Tibial nerve (tissue), 4 donors: ENCODE measurements around the gene SMIM23.

Experiments
- EP300 ChIP-seq, 2 donors: sonication (generic); formaldehyde crosslinking; IDR thresholded peaks; one replicate each; pipeline ENCODE4 v1.6.1; 2017; ENCODE audit warnings: antibody characterized with exemption in 2 of 2, mild to moderate bottlenecking in 1 of 2
- POLR2A ChIP-seq, 2 donors: fragments of 450-650 bp; IDR thresholded peaks; one replicate each; pipeline ENCODE4 v1.6.1; 2017; ENCODE audit warnings: antibody characterized with exemption in 2 of 2, mild to moderate bottlenecking in 2 of 2, moderate library complexity in 2 of 2
- TF ChIP-seq, protein P1 (sequence below), 5 experiments: fragments of 200-600 bp in 3 of 5; fragments of 450-650 bp in 2 of 5; sonication (generic) in 3 of 5; IDR thresholded peaks; one replicate each; pipeline ENCODE4 v1.5.1; 2016 to 2019; ENCODE audit warnings: antibody characterized with exemption in 5 of 5, mild to moderate bottlenecking in 3 of 5, moderate library complexity in 2 of 5

DNA sequence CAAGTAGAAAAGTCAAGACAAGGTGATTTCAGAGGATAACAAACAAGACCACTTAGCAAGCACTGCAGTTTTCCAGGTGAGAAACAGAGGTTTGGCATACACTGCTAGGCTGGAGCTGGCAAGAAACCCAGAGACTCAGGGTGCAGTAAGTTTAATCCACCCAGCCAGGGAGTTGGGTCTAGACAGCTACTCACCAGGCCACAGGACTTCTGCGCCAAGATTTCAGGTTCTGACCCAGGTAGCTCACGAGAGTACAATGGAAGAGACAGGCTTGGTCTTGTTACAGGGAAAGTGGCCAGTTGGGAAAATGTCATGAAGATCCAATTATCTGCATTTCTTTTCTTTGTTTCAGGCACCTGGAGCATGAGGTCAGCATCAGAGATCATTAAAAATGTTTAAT is 9.8 kb downstream of the SMIM23 start:
- no peak for TF ChIP-seq EP300 (IDR thresholded peaks at IDR 0.05)
- no peak for TF ChIP-seq POLR2A (IDR thresholded peaks at IDR 0.05)
- TF ChIP-seq, protein P1, sequence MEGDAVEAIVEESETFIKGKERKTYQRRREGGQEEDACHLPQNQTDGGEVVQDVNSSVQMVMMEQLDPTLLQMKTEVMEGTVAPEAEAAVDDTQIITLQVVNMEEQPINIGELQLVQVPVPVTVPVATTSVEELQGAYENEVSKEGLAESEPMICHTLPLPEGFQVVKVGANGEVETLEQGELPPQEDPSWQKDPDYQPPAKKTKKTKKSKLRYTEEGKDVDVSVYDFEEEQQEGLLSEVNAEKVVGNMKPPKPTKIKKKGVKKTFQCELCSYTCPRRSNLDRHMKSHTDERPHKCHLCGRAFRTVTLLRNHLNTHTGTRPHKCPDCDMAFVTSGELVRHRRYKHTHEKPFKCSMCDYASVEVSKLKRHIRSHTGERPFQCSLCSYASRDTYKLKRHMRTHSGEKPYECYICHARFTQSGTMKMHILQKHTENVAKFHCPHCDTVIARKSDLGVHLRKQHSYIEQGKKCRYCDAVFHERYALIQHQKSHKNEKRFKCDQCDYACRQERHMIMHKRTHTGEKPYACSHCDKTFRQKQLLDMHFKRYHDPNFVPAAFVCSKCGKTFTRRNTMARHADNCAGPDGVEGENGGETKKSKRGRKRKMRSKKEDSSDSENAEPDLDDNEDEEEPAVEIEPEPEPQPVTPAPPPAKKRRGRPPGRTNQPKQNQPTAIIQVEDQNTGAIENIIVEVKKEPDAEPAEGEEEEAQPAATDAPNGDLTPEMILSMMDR (IDR thresholded peaks at IDR 0.05) = no peak
